ENCODE data around the gene GRIK3. TPM values are rescaled to one million over a fixed set of nuclear protein-coding genes. Genes with fewer than 3 reads are reported as not detected.

Gene GRIK3
- total and polyA plus RNA-seq, 2 experiments from 2014 or later = 0.31 to 2.9 TPM

GRCh38 chr1:36858981-36859380, 175.3 kb downstream of the GRIK3 start (continued):
- TF ChIP-seq ZNF462 (CRISPR knock-in tag; IDR thresholded peaks at IDR 0.05) (no peak), CREB1 (CRISPR knock-in tag; IDR thresholded peaks at IDR 0.05; ENCODE audit: low read depth) (no peak), EZH2phosphoT487 (IDR thresholded peaks at IDR 0.05; ENCODE audit: unreplicated experiment) (no peak), NANOG (IDR thresholded peaks at IDR 0.05; ENCODE audit: borderline replicate concordance) (no peak), ZNF114 (CRISPR knock-in tag; IDR thresholded peaks at IDR 0.05) (no peak), ZNF331 (CRISPR knock-in tag; IDR thresholded peaks at IDR 0.05; ENCODE audit: low read depth) (no peak), POLR2AphosphoS5 (IDR thresholded peaks at IDR 0.05; ENCODE audit: low read depth) (no peak), EZH2 (IDR thresholded peaks at IDR 0.05; ENCODE audit: low read depth, unreplicated experiment) (no peak)
- TF ChIP-seq, protein P1, sequence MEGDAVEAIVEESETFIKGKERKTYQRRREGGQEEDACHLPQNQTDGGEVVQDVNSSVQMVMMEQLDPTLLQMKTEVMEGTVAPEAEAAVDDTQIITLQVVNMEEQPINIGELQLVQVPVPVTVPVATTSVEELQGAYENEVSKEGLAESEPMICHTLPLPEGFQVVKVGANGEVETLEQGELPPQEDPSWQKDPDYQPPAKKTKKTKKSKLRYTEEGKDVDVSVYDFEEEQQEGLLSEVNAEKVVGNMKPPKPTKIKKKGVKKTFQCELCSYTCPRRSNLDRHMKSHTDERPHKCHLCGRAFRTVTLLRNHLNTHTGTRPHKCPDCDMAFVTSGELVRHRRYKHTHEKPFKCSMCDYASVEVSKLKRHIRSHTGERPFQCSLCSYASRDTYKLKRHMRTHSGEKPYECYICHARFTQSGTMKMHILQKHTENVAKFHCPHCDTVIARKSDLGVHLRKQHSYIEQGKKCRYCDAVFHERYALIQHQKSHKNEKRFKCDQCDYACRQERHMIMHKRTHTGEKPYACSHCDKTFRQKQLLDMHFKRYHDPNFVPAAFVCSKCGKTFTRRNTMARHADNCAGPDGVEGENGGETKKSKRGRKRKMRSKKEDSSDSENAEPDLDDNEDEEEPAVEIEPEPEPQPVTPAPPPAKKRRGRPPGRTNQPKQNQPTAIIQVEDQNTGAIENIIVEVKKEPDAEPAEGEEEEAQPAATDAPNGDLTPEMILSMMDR (conservative IDR thresholded peaks at IDR 0.05; ENCODE audit: low read depth in 2 of 2) = no peak
